Measurements from ENCODE around the gene LRRC23.
"Not testable (repeated sequence)": the region's sequence is repeated elsewhere in the genome, so short reads cannot be mapped to it uniquely, and the experiment has no call there.

DNA sequence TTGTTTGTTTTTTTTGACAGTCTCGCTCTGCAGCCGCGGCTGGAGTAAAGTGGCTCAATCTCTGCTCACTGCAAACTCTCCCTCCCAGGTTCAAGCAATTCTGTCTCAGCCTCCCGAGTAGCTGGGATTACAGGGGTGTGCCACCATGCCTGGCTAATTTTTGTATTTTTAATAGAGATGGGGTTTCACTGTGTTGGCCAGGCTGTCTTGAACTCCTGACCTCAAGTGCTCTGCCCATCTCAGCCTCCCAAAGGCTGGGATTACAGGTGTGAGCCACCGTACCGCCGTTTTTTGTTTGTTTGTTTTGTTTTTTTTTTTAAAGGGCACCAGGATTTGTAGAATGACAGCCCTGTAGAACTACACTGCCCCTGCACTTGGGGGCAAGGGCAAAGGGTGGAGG lies 15.8 kb upstream of the LRRC23 start:
- TF ChIP-seq, protein P1, sequence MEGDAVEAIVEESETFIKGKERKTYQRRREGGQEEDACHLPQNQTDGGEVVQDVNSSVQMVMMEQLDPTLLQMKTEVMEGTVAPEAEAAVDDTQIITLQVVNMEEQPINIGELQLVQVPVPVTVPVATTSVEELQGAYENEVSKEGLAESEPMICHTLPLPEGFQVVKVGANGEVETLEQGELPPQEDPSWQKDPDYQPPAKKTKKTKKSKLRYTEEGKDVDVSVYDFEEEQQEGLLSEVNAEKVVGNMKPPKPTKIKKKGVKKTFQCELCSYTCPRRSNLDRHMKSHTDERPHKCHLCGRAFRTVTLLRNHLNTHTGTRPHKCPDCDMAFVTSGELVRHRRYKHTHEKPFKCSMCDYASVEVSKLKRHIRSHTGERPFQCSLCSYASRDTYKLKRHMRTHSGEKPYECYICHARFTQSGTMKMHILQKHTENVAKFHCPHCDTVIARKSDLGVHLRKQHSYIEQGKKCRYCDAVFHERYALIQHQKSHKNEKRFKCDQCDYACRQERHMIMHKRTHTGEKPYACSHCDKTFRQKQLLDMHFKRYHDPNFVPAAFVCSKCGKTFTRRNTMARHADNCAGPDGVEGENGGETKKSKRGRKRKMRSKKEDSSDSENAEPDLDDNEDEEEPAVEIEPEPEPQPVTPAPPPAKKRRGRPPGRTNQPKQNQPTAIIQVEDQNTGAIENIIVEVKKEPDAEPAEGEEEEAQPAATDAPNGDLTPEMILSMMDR (IDR thresholded peaks at IDR 0.05), result not testable (repeated sequence)
- TF ChIP-seq POLR2AphosphoS5 (IDR thresholded peaks at IDR 0.05), result not testable (repeated sequence)

All from breast epithelium (tissue), 3 donors.